ENCODE data around the gene CNFN. TPM values are rescaled to one million over a fixed set of nuclear protein-coding genes. Genes with fewer than 3 reads are reported as not detected.
A peak's percentile ranks its signal among the peaks of the same experiment; 100 is the strongest.

Gene CNFN
- total RNA-seq, 1 experiment from 2014 or later, result 4.6 TPM

DNA sequence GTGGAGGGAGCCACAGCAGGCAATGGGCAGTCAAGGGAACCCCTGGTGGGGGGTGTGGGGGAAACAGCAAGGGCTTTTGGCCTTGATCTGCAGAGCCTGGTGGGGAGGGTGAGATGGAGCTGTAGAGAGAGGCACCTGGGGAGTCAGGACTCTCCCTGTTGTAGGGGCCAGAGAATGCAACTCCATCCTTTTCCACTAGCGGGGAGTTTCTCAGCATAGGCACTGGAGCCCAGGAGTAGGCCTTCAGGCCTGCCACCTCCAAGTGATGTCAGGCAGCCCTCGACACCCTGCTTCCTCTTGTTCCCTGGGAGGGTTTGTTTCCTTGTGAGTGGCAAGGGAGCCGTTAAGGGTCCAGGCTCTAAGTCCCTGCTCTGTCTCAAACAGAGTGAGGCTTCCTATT lies 39.7 kb downstream of the CNFN start:
- TF ChIP-seq, protein P1, sequence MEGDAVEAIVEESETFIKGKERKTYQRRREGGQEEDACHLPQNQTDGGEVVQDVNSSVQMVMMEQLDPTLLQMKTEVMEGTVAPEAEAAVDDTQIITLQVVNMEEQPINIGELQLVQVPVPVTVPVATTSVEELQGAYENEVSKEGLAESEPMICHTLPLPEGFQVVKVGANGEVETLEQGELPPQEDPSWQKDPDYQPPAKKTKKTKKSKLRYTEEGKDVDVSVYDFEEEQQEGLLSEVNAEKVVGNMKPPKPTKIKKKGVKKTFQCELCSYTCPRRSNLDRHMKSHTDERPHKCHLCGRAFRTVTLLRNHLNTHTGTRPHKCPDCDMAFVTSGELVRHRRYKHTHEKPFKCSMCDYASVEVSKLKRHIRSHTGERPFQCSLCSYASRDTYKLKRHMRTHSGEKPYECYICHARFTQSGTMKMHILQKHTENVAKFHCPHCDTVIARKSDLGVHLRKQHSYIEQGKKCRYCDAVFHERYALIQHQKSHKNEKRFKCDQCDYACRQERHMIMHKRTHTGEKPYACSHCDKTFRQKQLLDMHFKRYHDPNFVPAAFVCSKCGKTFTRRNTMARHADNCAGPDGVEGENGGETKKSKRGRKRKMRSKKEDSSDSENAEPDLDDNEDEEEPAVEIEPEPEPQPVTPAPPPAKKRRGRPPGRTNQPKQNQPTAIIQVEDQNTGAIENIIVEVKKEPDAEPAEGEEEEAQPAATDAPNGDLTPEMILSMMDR (IDR thresholded peaks at IDR 0.05), result no peak
- no peak for TF ChIP-seq SIN3A (IDR thresholded peaks at IDR 0.05; ENCODE audit: borderline replicate concordance, insufficient read depth, low read depth, low read length)
- no peak for TF ChIP-seq TCF7L2 (IDR thresholded peaks at IDR 0.05; ENCODE audit: low read depth, low read length)
- TF ChIP-seq, protein P2, sequence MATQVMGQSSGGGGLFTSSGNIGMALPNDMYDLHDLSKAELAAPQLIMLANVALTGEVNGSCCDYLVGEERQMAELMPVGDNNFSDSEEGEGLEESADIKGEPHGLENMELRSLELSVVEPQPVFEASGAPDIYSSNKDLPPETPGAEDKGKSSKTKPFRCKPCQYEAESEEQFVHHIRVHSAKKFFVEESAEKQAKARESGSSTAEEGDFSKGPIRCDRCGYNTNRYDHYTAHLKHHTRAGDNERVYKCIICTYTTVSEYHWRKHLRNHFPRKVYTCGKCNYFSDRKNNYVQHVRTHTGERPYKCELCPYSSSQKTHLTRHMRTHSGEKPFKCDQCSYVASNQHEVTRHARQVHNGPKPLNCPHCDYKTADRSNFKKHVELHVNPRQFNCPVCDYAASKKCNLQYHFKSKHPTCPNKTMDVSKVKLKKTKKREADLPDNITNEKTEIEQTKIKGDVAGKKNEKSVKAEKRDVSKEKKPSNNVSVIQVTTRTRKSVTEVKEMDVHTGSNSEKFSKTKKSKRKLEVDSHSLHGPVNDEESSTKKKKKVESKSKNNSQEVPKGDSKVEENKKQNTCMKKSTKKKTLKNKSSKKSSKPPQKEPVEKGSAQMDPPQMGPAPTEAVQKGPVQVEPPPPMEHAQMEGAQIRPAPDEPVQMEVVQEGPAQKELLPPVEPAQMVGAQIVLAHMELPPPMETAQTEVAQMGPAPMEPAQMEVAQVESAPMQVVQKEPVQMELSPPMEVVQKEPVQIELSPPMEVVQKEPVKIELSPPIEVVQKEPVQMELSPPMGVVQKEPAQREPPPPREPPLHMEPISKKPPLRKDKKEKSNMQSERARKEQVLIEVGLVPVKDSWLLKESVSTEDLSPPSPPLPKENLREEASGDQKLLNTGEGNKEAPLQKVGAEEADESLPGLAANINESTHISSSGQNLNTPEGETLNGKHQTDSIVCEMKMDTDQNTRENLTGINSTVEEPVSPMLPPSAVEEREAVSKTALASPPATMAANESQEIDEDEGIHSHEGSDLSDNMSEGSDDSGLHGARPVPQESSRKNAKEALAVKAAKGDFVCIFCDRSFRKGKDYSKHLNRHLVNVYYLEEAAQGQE (IDR thresholded peaks at IDR 0.05; ENCODE audit: insufficient read depth in 1 of 2, low read depth in 2 of 2, low read length in 1 of 2), result no peak
- TF ChIP-seq POLR2AphosphoS5 (IDR thresholded peaks at IDR 0.05; ENCODE audit: low read depth, low read length), result no peak
- intact Hi-C loops (cut with micrococcal nuclease; ENCODE audit: unreplicated experiment), result no loop called here

DNA sequence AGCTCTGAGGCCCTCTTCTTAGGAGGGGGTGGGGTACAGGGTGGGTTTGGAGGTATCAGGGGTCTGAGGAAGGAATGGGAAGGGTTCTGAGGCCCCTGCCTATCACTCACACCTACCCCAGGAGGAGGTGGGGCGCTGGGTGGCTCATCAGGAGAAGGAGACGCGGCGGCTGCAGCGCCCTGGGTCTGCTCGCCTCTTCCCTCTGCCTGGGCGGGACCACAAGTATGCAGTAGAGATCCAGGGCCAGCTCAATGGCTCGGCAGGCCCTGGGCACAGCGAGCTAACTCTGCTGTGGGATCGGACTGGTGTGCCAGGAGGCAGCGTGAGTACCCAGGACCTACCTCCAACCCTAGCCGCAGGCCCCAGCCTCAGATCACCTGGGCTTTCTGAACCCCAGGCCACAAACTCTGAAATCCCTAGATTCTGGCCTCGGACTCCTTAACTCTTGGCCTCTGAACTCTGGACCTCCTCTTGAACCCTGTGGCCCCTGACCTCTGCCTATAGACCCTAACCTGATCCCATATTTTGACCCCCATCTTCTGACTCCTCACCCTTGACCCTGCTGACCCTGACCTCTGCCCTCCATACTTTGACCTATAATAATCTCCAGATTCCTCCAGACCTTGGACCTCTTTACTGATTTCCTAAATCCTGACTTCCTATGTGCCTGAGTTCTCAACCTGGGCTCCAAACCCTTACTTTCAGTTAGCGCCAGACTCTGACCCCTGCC lies 40.6 kb downstream of the CNFN start:
- no peaks in the 10 kb centered on the region for H3K9me3 ChIP-seq (ENCODE audit: control insufficient read depth, insufficient read depth, low read depth, low read length)
- no peaks in the 10 kb centered on the region for H3K27me3 ChIP-seq (ENCODE audit: control insufficient read depth, insufficient read depth, low read length)
- no peak overlapping the region for H3K4me3 ChIP-seq (ENCODE audit: low read depth in 2 of 2, low read length in 2 of 2)
- in situ Hi-C loops (cut with HindIII; ENCODE audit: low pct_unique_long_range_greater_than_20kb, low sequenced_read_pairs) (no loop called here), intact Hi-C loops (cut with micrococcal nuclease; ENCODE audit: unreplicated experiment) (no loop called here)
- H3K36me3 ChIP-seq (ENCODE audit: control insufficient read depth, insufficient read depth, low read length), result no peaks in the 10 kb centered on the region
- no TSS peak for BruUV-seq (replicated peaks)
- POLR2A ChIA-PET, result interaction anchor here (0.7 kb wide), 1 partner anchor 707 kb away, joined by 9 read pairs; no protein-coding TSS in a partner anchor
- no peak overlapping the region for H3K27ac ChIP-seq (ENCODE audit: low read length)
- ATAC-seq, result no peak
- CTCF ChIA-PET, result no interaction called here
- no peaks in the 10 kb centered on the region for H3K4me1 ChIP-seq (ENCODE audit: control insufficient read depth, insufficient read depth, low read length)
- no peak for DNase-seq (ENCODE audit: low read depth, low spot score)
- TF ChIP-seq TCF7L2 (IDR thresholded peaks at IDR 0.05; ENCODE audit: low read depth, low read length) (no peak), POLR2AphosphoS5 (IDR thresholded peaks at IDR 0.05; ENCODE audit: low read depth, low read length) (no peak), SIN3A (IDR thresholded peaks at IDR 0.05; ENCODE audit: borderline replicate concordance, insufficient read depth, low read depth, low read length) (no peak)
- TF ChIP-seq, protein P2 (IDR thresholded peaks at IDR 0.05; ENCODE audit: insufficient read depth in 1 of 2, low read depth in 2 of 2, low read length in 1 of 2), result no peak
- TF ChIP-seq, protein P1 (IDR thresholded peaks at IDR 0.05), result no peak

More for the DNA sequence above, 39.7 kb downstream of the CNFN start:
- BruUV-seq (replicated peaks), result no TSS peak
- H3K4me1 ChIP-seq (ENCODE audit: control insufficient read depth, insufficient read depth, low read length), result no peaks in the 10 kb centered on the region
- ChIA-PET CTCF (no interaction called here), POLR2A (no interaction called here)
- no peaks in the 10 kb centered on the region for H3K36me3 ChIP-seq (ENCODE audit: control insufficient read depth, insufficient read depth, low read length)
- no peaks in the 10 kb centered on the region for H3K27me3 ChIP-seq (ENCODE audit: control insufficient read depth, insufficient read depth, low read length)
- peak; percentile 56 for ATAC-seq
- H3K9me3 ChIP-seq (ENCODE audit: control insufficient read depth, insufficient read depth, low read depth, low read length), result no peaks in the 10 kb centered on the region
- no peak for DNase-seq (ENCODE audit: low read depth, low spot score)
- no peak overlapping the region for H3K27ac ChIP-seq (ENCODE audit: low read length)
- in situ Hi-C loops (cut with HindIII; ENCODE audit: low pct_unique_long_range_greater_than_20kb, low sequenced_read_pairs), result no loop called here
- H3K4me3 ChIP-seq (ENCODE audit: low read depth in 2 of 2, low read length in 2 of 2), result no peak overlapping the region

All from Panc1 (cell line).